ENCODE measurements around the gene WFS1.

WFS1 gene

GRCh38 chr4:6341696-6342095 is 72.0 kb downstream of the WFS1 start:
- DNase-seq = no peak

- no peak for DNase-seq
These were observed 73.1 kb downstream of the WFS1 start for GRCh38 chr4:6342530-6343293.

- DNase-seq = peak; percentile 23 to 68
These were observed 74.3 kb downstream of the WFS1 start for GRCh38 chr4:6343939-6344408.

DNA sequence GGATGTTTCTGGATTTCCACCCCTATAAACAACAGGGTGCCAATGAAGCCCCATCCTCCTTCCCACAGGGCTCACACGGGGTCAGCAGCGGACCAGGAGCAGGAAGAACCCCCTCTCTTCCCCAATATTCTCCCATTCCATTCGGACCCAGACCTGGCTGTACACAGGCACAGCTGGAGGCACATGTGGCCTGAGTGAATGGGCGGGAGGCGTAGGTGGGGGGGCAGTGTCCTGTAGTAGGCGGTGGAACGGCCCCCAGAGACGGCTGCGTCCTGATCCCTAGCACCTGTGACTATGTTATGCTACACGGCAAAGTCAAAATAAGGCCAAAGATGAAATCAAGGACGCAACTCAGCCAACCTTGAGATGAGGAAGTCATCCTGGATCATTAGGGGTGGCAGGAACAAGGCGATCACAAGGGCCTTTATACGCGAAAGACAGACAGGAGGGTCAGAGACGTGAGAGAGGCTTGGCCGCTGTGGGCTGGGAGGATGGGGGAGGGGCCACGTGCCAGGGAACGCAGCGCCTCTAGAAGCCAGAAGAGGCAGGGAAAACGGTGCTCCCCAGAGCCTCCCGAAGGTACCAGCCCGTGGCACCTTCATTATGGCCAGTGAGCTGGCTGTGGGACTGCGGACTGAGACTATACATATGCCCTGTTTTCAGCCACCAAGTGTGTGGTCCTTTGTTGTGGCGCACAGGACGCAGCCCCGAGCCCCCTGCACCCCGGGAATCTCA is 75.6 kb downstream of the WFS1 start:
- no peak for DNase-seq

DNA sequence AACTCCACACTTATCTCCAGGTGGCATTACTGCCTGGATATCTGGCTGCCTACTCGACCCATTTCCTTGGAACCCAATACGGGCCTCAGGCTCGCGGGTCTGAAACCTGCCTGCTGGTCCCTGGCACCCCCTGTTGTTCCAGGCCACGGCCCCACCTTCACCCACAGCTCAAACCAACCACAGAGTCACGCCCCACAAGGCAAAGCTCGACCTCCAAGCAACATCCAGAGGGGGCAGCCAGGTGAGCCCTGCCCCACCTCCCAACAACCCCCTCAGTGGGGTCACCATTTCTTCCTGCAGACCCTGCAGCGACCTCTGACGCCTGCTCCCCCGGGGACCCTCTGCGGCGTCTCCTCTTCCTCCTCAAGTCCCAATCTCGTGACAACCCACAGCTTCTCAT is 76.2 kb downstream of the WFS1 start:
- no peak for DNase-seq

- no peak for DNase-seq
These were observed 76.9 kb downstream of the WFS1 start for GRCh38 chr4:6346373-6347110.

DNA sequence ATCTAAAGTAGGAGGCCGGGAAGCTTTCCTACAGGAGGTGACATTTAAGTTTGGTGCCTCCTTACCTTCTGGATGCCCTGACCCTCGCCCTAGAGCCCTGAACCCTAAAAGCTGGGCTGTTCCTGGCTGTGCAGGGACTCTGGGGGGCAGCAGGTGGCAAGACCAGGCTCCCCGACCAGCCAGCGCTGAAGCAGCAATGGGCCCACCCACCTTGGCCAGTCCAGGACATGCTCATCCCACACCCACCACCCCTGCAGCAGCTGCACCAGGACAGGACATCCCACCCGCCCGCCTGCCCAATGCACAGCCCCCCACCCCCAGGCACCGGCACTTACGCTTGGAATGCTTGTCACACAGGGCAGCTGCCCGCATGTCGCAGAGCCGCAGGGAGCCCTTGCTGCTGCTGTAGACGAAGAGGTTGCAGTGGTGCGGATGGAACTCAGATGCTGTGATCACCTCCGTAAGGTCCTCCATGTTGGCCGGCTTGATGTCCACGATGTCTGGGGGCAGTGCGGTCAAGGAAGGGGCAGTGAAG is 77.9 kb downstream of the WFS1 start:
- DNase-seq = no peak

- no peak for DNase-seq
These were observed 78.8 kb downstream of the WFS1 start for GRCh38 chr4:6348408-6348807.

DNA sequence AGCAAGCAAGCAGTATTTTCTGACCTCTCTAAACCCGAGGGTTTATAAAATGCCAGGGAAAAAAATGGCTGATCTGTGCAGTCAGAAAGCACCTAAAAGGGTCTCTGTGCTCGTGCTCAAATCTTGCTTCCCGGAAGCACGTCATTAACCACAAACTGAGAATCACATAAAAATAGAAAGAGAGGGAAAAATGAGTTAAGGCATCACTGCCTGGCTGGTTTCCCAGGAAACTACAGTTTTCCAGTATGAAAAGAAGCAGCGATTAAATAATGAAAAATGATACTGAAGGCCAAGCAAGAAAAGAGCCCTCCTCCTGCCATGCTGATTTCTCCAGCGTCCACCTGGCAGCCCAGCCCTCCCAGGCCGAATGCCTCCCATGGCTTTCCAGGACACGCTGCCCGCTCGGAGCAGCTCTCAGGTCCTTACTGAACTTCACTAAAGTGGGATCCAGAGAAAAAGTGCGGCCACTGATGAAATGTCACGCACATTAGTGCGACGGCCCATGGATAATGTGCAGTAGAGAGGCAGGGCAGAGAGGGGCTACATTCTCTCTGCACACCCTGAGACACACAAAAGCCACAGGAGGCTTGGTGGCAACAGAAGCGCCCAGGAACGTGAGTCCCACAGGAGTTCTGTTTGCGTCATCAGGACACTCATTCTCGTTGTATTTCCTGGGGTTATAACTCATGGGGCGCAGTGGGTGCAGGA is 80.4 kb downstream of the WFS1 start:
- no peak for DNase-seq

DNA sequence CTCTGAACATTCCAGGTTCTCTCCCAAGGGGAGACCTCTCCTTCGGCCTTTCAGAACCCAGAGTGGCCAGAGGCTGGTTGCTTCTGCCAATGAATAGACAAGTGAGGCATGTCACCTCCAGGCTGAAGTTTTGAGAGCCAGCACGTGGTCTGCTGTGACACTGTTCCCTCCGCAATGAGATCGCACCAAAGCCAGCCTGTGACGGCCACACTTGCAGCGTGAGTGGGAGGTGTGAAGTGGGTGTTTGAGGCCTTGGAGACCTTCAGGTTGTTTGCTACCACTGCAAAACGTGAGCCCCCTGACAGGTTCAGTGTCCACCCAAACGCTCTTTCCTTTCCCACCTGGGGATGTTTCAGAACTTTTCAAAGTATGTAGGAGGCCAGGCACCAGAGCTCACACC is 81.0 kb downstream of the WFS1 start:
- no peak for DNase-seq

DNA sequence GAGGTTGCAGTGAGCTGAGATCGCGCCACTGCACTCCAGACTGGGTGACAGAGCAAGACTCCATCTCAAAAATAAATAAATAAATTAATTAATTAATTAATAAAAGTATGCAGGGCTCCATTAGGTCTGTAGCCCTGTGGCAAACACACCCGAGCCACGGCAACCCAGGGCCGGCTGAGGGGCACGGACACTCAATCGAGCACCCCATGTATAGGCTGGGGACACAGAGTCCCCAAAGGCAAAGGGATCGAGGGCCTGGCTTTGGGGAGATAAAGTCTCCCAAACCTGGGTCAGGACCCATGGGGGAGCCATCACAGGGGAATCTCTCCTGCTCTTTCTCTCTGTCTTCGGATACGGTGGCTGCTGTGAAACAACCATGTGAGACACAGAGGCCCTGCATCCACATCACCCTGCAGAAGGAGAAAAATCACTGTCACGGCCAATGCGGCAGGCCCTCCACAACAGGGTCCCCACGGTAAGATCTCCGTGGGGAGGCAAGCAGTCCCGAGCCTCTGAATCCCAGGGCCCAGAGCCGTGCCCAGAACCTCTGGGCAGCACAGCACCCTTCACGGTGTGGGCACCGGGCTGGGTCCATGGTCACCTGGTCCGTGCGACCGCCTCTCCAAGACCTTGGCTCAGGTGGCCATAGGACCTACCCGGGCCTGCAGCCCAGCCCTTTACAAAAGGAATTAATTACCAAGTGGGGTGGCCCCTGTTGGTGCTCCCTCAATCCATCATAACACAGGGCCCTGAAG is 81.8 kb downstream of the WFS1 start:
- no peak for DNase-seq

- peak; percentile 64 to 82 for DNase-seq
These were observed 82.5 kb downstream of the WFS1 start for GRCh38 chr4:6352031-6352692.
